ENCODE results near the gene TRMT44.

DNA sequence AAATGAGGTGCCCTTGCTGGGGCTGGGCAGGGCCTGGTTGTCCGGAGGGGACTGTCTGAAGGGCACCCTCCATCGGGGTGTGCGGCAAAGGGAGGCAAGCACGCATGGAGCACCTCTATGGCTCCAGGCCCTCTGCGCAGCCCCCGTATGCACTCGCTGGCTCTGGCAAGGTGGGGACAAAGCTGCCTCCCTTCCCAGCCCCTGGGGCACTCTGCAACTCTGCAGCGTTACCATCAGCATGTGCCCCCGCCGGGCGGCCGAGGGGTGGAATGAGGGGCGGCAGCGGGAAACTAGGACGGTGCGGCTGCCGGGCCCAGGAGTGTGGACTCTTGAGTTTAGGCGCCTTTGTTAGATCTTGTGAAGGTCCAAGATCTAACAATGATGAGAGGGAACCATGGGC is 26.4 kb downstream of the TRMT44 start:
- TF ChIP-seq, protein P1, sequence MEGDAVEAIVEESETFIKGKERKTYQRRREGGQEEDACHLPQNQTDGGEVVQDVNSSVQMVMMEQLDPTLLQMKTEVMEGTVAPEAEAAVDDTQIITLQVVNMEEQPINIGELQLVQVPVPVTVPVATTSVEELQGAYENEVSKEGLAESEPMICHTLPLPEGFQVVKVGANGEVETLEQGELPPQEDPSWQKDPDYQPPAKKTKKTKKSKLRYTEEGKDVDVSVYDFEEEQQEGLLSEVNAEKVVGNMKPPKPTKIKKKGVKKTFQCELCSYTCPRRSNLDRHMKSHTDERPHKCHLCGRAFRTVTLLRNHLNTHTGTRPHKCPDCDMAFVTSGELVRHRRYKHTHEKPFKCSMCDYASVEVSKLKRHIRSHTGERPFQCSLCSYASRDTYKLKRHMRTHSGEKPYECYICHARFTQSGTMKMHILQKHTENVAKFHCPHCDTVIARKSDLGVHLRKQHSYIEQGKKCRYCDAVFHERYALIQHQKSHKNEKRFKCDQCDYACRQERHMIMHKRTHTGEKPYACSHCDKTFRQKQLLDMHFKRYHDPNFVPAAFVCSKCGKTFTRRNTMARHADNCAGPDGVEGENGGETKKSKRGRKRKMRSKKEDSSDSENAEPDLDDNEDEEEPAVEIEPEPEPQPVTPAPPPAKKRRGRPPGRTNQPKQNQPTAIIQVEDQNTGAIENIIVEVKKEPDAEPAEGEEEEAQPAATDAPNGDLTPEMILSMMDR (conservative IDR thresholded peaks at IDR 0.05; ENCODE audit: low read depth, low read length): no peak
- no peak for TF ChIP-seq EZH2 (IDR thresholded peaks at IDR 0.05; ENCODE audit: borderline replicate concordance, low read depth, low read length, poor library complexity, severe bottlenecking)

Measured in A673 (cell line).